Fibroblast of the aortic adventitia (primary cell): ENCODE results near the gene AVPR2. TPM values are rescaled to one million over a fixed set of nuclear protein-coding genes. Genes with fewer than 3 reads are reported as not detected.

Experiments
- DNase-seq: peaks from one replicate; pipeline ENCODE4 v3.0.0-alpha.2; 2010; ENCODE audit warnings: low read depth
- H3K4me3 ChIP-seq: 2 replicates; pipeline ENCODE4 v1.5.1; 2011; ENCODE audit warnings: low read depth, mild to moderate bottlenecking, control low read depth, low read length, moderate library complexity
- total RNA-seq: library from RNA; depleted of rRNA; stranded (reverse); fragments of >200 nt; gene quantifications from 2 replicates; pipeline ENCODE4 v1.2.3, GENCODE V29; 2012; ENCODE audit warnings: low replicate concordance
- TF ChIP-seq, protein P1 (sequence below): IDR thresholded peaks from 2 replicates; pipeline ENCODE4 v1.5.1; 2011; ENCODE audit warnings: mild to moderate bottlenecking, low read length, control low read depth, inconsistent platforms; ENCODE audit not compliant: insufficient read depth

The AVPR2 gene
- total RNA-seq, 1 donor = not detected

DNA sequence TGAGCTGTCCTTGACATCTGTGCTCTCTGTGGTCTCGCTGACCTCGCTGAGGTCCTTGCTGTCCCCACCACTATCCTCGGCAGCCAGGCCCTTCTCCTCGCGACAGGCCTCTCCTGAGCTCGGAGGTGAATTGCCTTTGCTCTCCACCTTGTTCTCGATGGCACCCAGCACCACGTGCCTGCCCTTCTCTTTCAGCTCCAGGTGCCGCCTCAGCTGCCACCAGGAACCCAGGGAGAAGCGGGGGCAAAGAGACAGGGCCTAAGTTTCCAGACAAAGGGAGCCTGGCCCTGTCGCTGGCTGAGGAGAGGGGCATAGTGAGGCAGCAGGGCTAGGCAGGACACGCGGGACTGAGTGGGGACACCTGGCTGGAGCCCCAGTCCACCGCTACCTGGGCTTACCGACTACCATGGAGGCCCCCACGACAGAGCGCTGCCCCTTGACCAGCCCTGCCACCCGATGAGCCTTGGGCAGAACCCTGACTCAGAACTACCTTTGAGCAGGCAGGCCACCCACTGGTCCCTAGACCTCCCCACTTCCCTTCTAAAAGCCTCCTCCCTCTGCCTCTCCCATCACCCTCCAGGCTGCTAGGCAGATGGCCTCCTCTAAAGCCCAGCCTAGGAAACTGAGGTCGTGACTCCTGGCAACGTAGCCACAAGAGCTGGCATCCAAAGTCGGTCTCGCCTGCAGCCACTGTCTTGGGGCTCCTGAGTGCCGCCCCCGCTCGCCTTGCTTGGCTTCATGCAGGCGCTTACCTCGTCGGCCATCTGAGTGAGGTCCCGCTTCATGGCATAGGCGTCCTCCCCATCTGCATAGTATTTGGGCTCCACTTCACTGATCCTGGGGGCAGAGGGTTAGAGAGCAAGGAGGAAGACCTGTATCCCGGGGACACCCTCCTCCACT lies 25.8 kb downstream of the AVPR2 start:
- TF ChIP-seq, protein P1, sequence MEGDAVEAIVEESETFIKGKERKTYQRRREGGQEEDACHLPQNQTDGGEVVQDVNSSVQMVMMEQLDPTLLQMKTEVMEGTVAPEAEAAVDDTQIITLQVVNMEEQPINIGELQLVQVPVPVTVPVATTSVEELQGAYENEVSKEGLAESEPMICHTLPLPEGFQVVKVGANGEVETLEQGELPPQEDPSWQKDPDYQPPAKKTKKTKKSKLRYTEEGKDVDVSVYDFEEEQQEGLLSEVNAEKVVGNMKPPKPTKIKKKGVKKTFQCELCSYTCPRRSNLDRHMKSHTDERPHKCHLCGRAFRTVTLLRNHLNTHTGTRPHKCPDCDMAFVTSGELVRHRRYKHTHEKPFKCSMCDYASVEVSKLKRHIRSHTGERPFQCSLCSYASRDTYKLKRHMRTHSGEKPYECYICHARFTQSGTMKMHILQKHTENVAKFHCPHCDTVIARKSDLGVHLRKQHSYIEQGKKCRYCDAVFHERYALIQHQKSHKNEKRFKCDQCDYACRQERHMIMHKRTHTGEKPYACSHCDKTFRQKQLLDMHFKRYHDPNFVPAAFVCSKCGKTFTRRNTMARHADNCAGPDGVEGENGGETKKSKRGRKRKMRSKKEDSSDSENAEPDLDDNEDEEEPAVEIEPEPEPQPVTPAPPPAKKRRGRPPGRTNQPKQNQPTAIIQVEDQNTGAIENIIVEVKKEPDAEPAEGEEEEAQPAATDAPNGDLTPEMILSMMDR = no peak
- DNase-seq = no peak
- no peak overlapping the region for H3K4me3 ChIP-seq

DNA sequence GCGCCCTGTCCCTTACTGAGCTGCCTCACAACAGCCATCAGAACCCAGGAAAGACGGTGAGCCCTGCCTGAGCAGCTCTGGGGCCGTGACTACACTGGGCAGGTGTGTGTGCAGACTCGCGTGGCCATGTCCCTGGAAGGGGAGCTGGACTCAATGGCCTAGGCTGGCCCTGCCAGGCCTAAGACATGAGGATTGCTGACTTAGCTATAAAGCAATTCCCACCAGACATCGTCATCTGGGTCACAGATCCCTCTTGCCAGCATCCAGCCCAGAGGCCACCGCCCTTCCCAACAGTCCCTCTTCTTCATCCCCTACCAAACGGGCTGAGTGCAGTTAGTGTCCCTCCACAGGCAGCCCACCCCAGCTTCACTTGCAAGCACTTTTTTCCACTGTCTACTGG lies 26.7 kb downstream of the AVPR2 start:
- TF ChIP-seq, protein P1 = no peak
- no peak for DNase-seq
- H3K4me3 ChIP-seq = no peak overlapping the region

DNA sequence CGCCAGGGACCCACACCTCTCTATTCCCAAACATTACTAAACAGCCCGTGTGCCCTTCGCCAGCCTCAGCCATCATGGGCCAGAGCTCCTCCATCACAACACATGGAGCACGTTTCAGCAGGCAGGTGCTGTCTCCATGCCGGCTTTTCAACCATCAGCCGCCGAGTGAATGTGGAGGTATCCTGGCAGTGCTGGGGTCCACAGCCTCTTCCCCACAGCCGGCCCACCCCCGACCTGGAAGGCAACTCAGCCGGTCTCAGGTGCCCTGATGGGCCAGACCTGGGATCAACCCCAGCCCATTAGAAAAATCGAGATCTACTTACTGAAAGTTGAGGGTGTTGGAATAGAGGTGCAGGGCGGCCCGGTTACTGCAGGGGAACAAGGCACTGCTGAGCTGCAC lies 27.3 kb downstream of the AVPR2 start:
- TF ChIP-seq, protein P1 = no peak
- no peak for DNase-seq
- H3K4me3 ChIP-seq = no peak overlapping the region

DNA sequence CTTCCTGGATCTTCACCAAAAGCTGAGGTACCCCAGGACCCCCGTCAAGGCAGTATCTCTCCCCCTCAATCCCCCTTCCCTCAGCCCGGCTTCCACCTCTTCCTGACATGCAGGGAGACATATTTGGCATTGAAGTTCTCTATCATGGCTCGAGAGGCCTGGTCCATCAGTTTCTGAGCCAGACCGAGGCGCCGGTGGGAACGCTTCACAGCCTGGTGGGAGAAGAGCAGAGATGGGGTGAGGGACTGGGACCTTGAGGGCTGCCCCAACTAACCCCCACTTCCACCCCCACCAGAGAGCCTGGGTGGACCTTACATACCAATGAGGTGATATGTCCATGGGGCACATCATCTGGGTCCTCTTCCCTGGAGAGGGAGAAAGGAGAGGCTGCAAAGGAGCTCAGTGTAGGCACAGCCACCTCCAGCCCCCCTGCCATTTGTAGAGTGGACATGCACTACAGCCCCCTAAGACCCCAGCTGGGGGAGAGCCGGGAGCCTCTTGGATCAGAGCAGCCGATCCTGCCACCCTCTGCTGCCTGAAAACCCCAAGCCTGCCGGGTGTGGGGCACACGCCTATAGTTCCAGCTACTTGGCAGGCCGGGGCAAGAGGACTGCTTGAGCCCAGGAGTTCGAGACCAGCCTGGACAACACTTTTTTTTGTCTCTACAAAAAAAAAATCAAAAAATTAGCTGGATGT lies 27.9 kb downstream of the AVPR2 start:
- no peak overlapping the region for H3K4me3 ChIP-seq
- TF ChIP-seq, protein P1 = no peak
- DNase-seq = no peak

DNA sequence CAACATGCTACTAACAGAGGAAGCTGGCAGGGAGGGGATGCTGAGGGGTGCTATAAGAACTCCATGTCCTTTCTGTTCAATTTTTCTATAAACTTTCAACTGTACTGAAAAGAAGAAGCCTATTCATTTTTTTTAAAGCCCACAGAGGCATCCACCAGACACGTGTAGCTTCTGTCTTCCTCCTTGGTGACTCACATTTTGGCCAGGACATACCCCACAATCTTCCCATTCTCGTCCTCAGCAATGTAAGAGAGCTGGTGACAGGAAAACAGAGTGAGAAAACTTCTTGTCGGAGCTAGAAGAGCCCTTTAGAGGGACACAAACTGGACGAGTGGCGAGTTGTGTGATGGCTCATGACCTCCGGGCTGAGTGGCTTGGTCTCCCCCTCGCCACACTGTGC lies 29.3 kb downstream of the AVPR2 start:
- H3K4me3 ChIP-seq = peak overlapping the region; percentile 79
- DNase-seq = peak; percentile 35
- TF ChIP-seq, protein P1 = no peak

DNA sequence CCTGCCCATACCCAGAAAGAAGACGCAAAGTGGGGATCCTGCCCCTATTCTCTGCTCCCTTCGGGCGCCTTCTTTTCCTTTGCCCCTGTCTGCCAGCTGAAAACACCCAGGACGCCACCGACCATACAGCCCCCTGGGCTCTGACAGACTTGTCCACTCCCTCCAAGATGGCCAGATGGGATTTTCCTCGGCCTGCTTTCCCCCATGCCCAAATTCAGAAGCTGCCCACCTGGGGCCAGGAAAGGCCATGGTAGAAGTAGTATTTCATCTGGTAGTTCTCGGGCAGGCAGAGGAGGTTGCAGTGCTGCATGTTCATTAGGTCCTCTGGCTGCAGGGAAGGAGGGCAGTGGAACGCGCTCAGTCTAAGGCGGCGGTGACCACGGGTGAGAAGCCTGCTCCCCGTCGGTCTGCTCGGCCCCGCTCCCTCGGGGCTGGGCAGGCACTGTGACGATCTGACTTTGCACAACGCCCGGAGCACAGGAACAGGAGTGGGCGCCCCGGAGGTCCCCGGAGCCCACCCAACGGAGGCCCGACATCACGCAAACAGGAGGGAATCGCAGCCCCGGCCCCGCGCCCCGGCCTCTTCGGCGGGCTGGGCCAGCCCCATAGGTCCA lies 29.8 kb downstream of the AVPR2 start:
- peak overlapping the region; percentile 79 for H3K4me3 ChIP-seq
- DNase-seq = no peak
- TF ChIP-seq, protein P1 = no peak
